K562 (cell line): ENCODE measurements around the gene COL16A1. TPM values are rescaled to one million over a fixed set of nuclear protein-coding genes. Genes with fewer than 3 reads are reported as not detected.

ENCODE experiments used
- ATAC-seq: fragments of 200-7000 bp; cut with Tn5 transposase; 3 replicates; pipeline ENCODE4 v1.9.1; 2020; ENCODE audit warnings: moderate library complexity
- BruUV-seq: library from RNA; stranded (reverse); fragments of 400-500 nt; replicated peaks from 2 replicates; lab custom pipeline; 2021; lab: Mats Ljungman, UMichigan
- CTCF ChIA-PET: fragments of 300-600 bp; formaldehyde crosslinking; extraction: SDS; loops from one replicate; lab custom pipeline; 2021; ENCODE audit warnings: low intra/inter-chr PET ratio; lab: Yijun Ruan, JAX
- POLR2A ChIA-PET: fragments of 300-600, 350-650 bp; sonication (Branson Sonifier 250); formaldehyde crosslinking; extraction: SDS; loops from one replicate; lab custom pipeline; 2021; ENCODE audit warnings: antibody characterized with exemption, inconsistent platforms; lab: Yijun Ruan, JAX
- DNase-seq, 4 experiments: peaks; one replicate each; pipeline versions ENCODE4 v3.0.0 to v3.0.0-alpha.2; 2011 to 2018; ENCODE audit warnings: low spot score in 3 of 4, mixed read lengths in 3 of 4; ENCODE audit errors: extremely low read depth in 1 of 4
- FAIRE-seq: peaks from 2 replicates; lab custom pipeline; 2011; peaks lifted over from hg19 to GRCh38; lab: Jason Lieb, UNC
- H2AFZ ChIP-seq: 2 replicates; pipeline ENCODE4 v1.6.0; 2011; ENCODE audit warnings: low read depth, low read length, control low read depth, inconsistent platforms
- H3K27ac ChIP-seq: fragments of 200-600 bp; 3 replicates; pipeline ENCODE4 v1.8.0; 2011; ENCODE audit warnings: low read depth, mild to moderate bottlenecking, control low read depth, inconsistent platforms, low read length, moderate library complexity, mixed read lengths; ENCODE audit errors: extremely low read depth
- H3K27me3 ChIP-seq, 2 experiments: fragments of 300-600 bp in 1 of 2; 2 replicates in 1 of 2; 3 replicates in 1 of 2; pipeline versions ENCODE4 v1.6.0 to v1.8.0; 2011; ENCODE audit warnings: inconsistent platforms in 2 of 2, low read length in 2 of 2, mild to moderate bottlenecking in 1 of 2, mixed read lengths in 1 of 2, moderate library complexity in 1 of 2; ENCODE audit not compliant: control insufficient read depth in 2 of 2, insufficient read depth in 2 of 2
- H3K36me3 ChIP-seq: fragments of 300-600 bp; 3 replicates; pipeline ENCODE4 v1.8.0; 2011; ENCODE audit warnings: mild to moderate bottlenecking, low read length, inconsistent platforms; ENCODE audit not compliant: control insufficient read depth, insufficient read depth
- H3K4me1 ChIP-seq, 2 experiments: fragments of 200-600 bp in 1 of 2; replicated peaks in 1 of 2; 2 replicates in 1 of 2; 3 replicates in 1 of 2; pipeline versions ENCODE4 v1.5.1 to v1.8.0; 2011; ENCODE audit warnings: inconsistent platforms in 2 of 2, low read length in 2 of 2, mild to moderate bottlenecking in 1 of 2, mixed read lengths in 1 of 2, moderate library complexity in 1 of 2; ENCODE audit not compliant: control insufficient read depth in 2 of 2, insufficient read depth in 2 of 2
- H3K4me2 ChIP-seq: 2 replicates; pipeline ENCODE4 v1.6.1; 2011; ENCODE audit warnings: low read length, control low read depth, inconsistent platforms, mixed read lengths; ENCODE audit not compliant: insufficient read depth
- H3K4me3 ChIP-seq: fragments of 200-600 bp; sonication (generic), shearing (Covaris generic); 2 replicates; pipeline ENCODE4 v1.5.1; 2016; ENCODE audit warnings: control low read depth, inconsistent platforms
- H3K79me2 ChIP-seq: fragments of 200-600 bp; 3 replicates; pipeline ENCODE4 v1.8.0; 2011; ENCODE audit warnings: low read length, inconsistent platforms; ENCODE audit not compliant: control insufficient read depth, insufficient read depth
- H3K9ac ChIP-seq, 2 experiments: 2 replicates each; pipeline versions ENCODE4 v1.6.0 to v1.6.1; 2011; ENCODE audit warnings: low read depth in 2 of 2, low read length in 2 of 2, control low read depth in 1 of 2, inconsistent platforms in 1 of 2, mild to moderate bottlenecking in 1 of 2, mixed read lengths in 1 of 2; ENCODE audit not compliant: insufficient read depth in 1 of 2
- H3K9me1 ChIP-seq: one replicate; pipeline ENCODE4 v1.6.0; 2011; ENCODE audit warnings: inconsistent platforms, mild to moderate bottlenecking, low read length, moderate library complexity; ENCODE audit not compliant: control insufficient read depth, insufficient read depth
- H3K9me3 ChIP-seq: replicated peaks from 2 replicates; pipeline ENCODE4 v1.5.1; 2011; ENCODE audit warnings: low read depth, low read length, inconsistent platforms; ENCODE audit not compliant: control insufficient read depth, insufficient read depth
- H4K20me1 ChIP-seq: replicated peaks from 2 replicates; pipeline ENCODE4 v1.6.1; 2011; ENCODE audit warnings: low read length, inconsistent platforms, mixed read lengths; ENCODE audit not compliant: control insufficient read depth, insufficient read depth
- CTCF ChIP-seq, 3 experiments: IDR thresholded peaks in 2 of 3; conservative IDR thresholded peaks in 1 of 3; 2 replicates each; pipeline ENCODE4 v1.5.1; 2011 to 2012; ENCODE audit warnings: low read length in 3 of 3, mild to moderate bottlenecking in 3 of 3, control low read depth in 2 of 3, improper control_type of control experiment in 1 of 3, inconsistent platforms in 1 of 3, low read depth in 1 of 3, mixed read lengths in 1 of 3, moderate library complexity in 1 of 3; ENCODE audit not compliant: insufficient read depth in 2 of 3
- NR2F6 ChIP-seq: fragments of 450-650 bp; formaldehyde crosslinking; IDR thresholded peaks from 2 replicates; pipeline ENCODE4 v1.4.0; 2020; ENCODE audit warnings: mild to moderate bottlenecking
- POLR2AphosphoS5 ChIP-seq: IDR thresholded peaks from 2 replicates; pipeline ENCODE4 v1.6.1; 2011; ENCODE audit warnings: mild to moderate bottlenecking, low read depth, low read length, moderate library complexity; ENCODE audit not compliant: control insufficient read depth, insufficient read depth
- SUPT5H ChIP-seq: fragments of 450-650 bp; IDR thresholded peaks from 2 replicates; pipeline ENCODE4 v1.6.1; 2016
- WGBS: fragments of 100-300 bp; shearing (Covaris generic); methylation state at CpG from one replicate; pipeline ENCODE4 v1.1.6; 2016; ENCODE audit warnings: low coverage, mixed read lengths; ENCODE audit not compliant: insufficient coverage; ENCODE audit errors: missing lambda C conversion rate; 5-methylcytosine and 5-hydroxymethylcytosine counted together
- in situ Hi-C: fragments of 300-500 bp; cut with MboI; formaldehyde crosslinking; loops from 4 replicates; pipeline ENCODE4 v1.15.0; 2018; ENCODE audit warnings: inconsistent platforms, mixed read lengths
- intact Hi-C: fragments of 100-400 bp; cut with micrococcal nuclease; formaldehyde crosslinking; loops from 2 replicates; pipeline ENCODE4 v1.14.2; 2022
- polyA plus RNA-seq, 8 experiments: library from polyadenylated mRNA; depleted of rRNA in 4 of 8; stranded (reverse) in 5 of 8; unstranded in 3 of 8; fragments of >200 nt; fragmentation: Nextera tagmentation in 2 of 8; fragmentation: Illumina TruSeq in 1 of 8; extraction: Ambion mirVana in 2 of 8; extraction: Trizol in 1 of 8; gene quantifications; 2 replicates each; pipeline versions ENCODE4 v1.2.1 to v1.2.3, GENCODE V29; 2011 to 2014; ENCODE audit warnings: inconsistent platforms in 1 of 8, missing spikeins in 1 of 8
- total RNA-seq, 7 experiments: library from RNA; depleted of rRNA in 6 of 7; stranded (reverse); fragments of >200 nt in 6 of 7; fragmentation: Illumina TruSeq in 2 of 7; extraction: Trizol in 2 of 7; gene quantifications; 2 replicates each; pipeline versions ENCODE4 v1.2.1 to v1.2.3, GENCODE V29; 2011 to 2021; ENCODE audit warnings: low replicate concordance in 1 of 7

The COL16A1 gene
- total and polyA plus RNA-seq, 9 of the 15 experiments (the other 6 are each of a cell fraction or from before 2014, with no cell fraction given), result 0.11 to 0.60 (median 0.11) TPM; not detected in 6

GRCh38 chr1:31640964-31641363 lies 62.9 kb downstream of the COL16A1 start:
- no peak overlapping the region for H3K9ac ChIP-seq
- DNase-seq, result no peak
- peaks cover 0 to 16% of the 10 kb centered on the region in 2 experiments; a peak in 3 of 5 replicates for H3K4me1 ChIP-seq
- H3K4me2 ChIP-seq, result no peak overlapping the region
- H3K4me3 ChIP-seq, result no peak overlapping the region
- ChIA-PET CTCF (no interaction called here), POLR2A (interaction anchor here (0.6 to 5.7 kb wide), 2 partner anchors 13 to 275 kb away, joined by 3 to 47 read pairs; no protein-coding TSS in a partner anchor)
- peaks cover 6% of the 10 kb centered on the region; the same call in 1 of the 2 replicates for H4K20me1 ChIP-seq
- no peaks in the 10 kb centered on the region for H3K9me1 ChIP-seq
- WGBS, result 78% methylated on average over 4 of the region's 4 CpGs
- H3K9me3 ChIP-seq, result no peaks in the 10 kb centered on the region
- no peak for ATAC-seq
- H3K36me3 ChIP-seq, result no peaks in the 10 kb centered on the region; the same call in 2 of the 3 replicates
- no peak overlapping the region for H3K27ac ChIP-seq
- H2AFZ ChIP-seq, result no peak overlapping the region
- no peak for FAIRE-seq
- in situ Hi-C loops, result no loop called here
- no TSS peak for BruUV-seq
- intact Hi-C loops, result loop anchor here (10.0 kb wide), 1 partner anchor 314 kb away; no protein-coding TSS in a partner anchor
- no peak for TF ChIP-seq SUPT5H
- 0 out of 2 replicates have a peak, but pooled peaks have one; percentile 21 for TF ChIP-seq POLR2AphosphoS5
- no peaks in the 10 kb centered on the region for H3K27me3 ChIP-seq
- H3K79me2 ChIP-seq, result peaks cover 64% of the 10 kb centered on the region

- no peak for ATAC-seq
- Histone ChIP-seq H3K79me2 (peaks cover 64% of the 10 kb centered on the region), H3K27ac (no peak overlapping the region), H3K4me2 (no peak overlapping the region), H3K9me1 (no peaks in the 10 kb centered on the region), H3K4me3 (no peak overlapping the region), H4K20me1 (peaks cover 6% of the 10 kb centered on the region; the same call in 1 of the 2 replicates), H3K27me3 (no peaks in the 10 kb centered on the region), H3K36me3 (peaks cover 2% of the 10 kb centered on the region; the same call in 2 of the 3 replicates), H3K9ac (no peak overlapping the region), H3K9me3 (no peaks in the 10 kb centered on the region), H2AFZ (no peak overlapping the region), H3K4me1 (peaks cover 0 to 16% of the 10 kb centered on the region in 2 experiments; a peak in 2 of 5 replicates)
- intact Hi-C loops, result loop anchor here (10.0 kb wide), 1 partner anchor 315 kb away; no protein-coding TSS in a partner anchor
- no peak for DNase-seq
- BruUV-seq, result no TSS peak
- no peak for FAIRE-seq
- ChIA-PET POLR2A (interaction anchor here (0.7 to 5.7 kb wide), 5 partner anchors 12 to 481 kb away, joined by 3 to 47 read pairs (median 3); no protein-coding TSS in a partner anchor), CTCF (no interaction called here)
- in situ Hi-C loops, result no loop called here
- peak in 1 of 3 experiments; percentile 15; a peak in 1 of 6 replicates for TF ChIP-seq CTCF (IDR thresholded peaks at IDR 0.05 in 2 of 3, conservative IDR thresholded peaks at IDR 0.05 in 1 of 3; ENCODE audit: insufficient read depth in 2 of 3, low read depth in 1 of 3, low read length in 3 of 3)
- TF ChIP-seq NR2F6, result no peak
Observed at GRCh38 chr1:31640179-31640578, 63.6 kb downstream of the COL16A1 start.
